Stimulated activated CD4-positive, alpha-beta T cell treated with anti-CD3 and anti-CD28 coated beads, Interleukin-2, amount 100 ng/mL, for 24 hours (primary cell): ENCODE results near the gene GOLGA6D.
"Not testable (repeated sequence)": the region's sequence is repeated elsewhere in the genome, so short reads cannot be mapped to it uniquely, and the experiment has no call there.

Source experiments
- DNase-seq, 2 donors: peaks; one replicate each; pipeline ENCODE4 v3.0.0-alpha.2; 2020

The GOLGA6D gene

GRCh38 chr15:75282572-75282971 lies at the start of gene GOLGA6D:
GOLGA6D (plus strand) TSS chr15:75282835; CDS start chr15:75282876, 41 bp downstream.
- DNase-seq: not testable (repeated sequence)

- no peak for DNase-seq
Measured at GRCh38 chr15:75233504-75234190, 49.0 kb upstream of the GOLGA6D start.

- DNase-seq: no peak
Measured at GRCh38 chr15:75234191-75234810, 48.3 kb upstream of the GOLGA6D start.

- DNase-seq: no peak
Measured at GRCh38 chr15:75235051-75235673, 47.5 kb upstream of the GOLGA6D start.

- DNase-seq: no peak
Measured at GRCh38 chr15:75235760-75236729, 46.6 kb upstream of the GOLGA6D start.

- no peak for DNase-seq
Measured at GRCh38 chr15:75237316-75237982, 45.2 kb upstream of the GOLGA6D start.

GRCh38 chr15:75238150-75238549 lies 44.5 kb upstream of the GOLGA6D start:
- no peak for DNase-seq

GRCh38 chr15:75245741-75246140 lies 36.9 kb upstream of the GOLGA6D start:
- not testable (repeated sequence) for DNase-seq

GRCh38 chr15:75248991-75249390 lies 33.6 kb upstream of the GOLGA6D start:
- DNase-seq: not testable (repeated sequence)

- no peak for DNase-seq
Measured at GRCh38 chr15:75249726-75250125, 32.9 kb upstream of the GOLGA6D start.

- DNase-seq: not testable (repeated sequence)
Measured at GRCh38 chr15:75251343-75251742, 31.3 kb upstream of the GOLGA6D start.

GRCh38 chr15:75252285-75252684 lies 30.4 kb upstream of the GOLGA6D start:
- DNase-seq: not testable (repeated sequence)

- DNase-seq: not testable (repeated sequence)
Measured at GRCh38 chr15:75258034-75258433, 24.6 kb upstream of the GOLGA6D start, which contains the start of gene GOLGA6C. GOLGA6C (plus strand) TSS chr15:75258334; CDS start chr15:75258599, 265 bp downstream.

- DNase-seq: not testable (repeated sequence)
Measured at GRCh38 chr15:75258620-75259343, 23.9 kb upstream of the GOLGA6D start.

- not testable (repeated sequence) for DNase-seq
Measured at GRCh38 chr15:75259873-75260272, 22.8 kb upstream of the GOLGA6D start.

GRCh38 chr15:75273751-75274359 lies 8.8 kb upstream of the GOLGA6D start:
- not testable (repeated sequence) for DNase-seq

GRCh38 chr15:75274509-75275107 lies 8.0 kb upstream of the GOLGA6D start:
- DNase-seq: peak; percentile 63 to 83

- DNase-seq: not testable (repeated sequence)
Measured at GRCh38 chr15:75275617-75276016, 7.0 kb upstream of the GOLGA6D start.

GRCh38 chr15:75278497-75278896 lies 4.1 kb upstream of the GOLGA6D start:
- DNase-seq: not testable (repeated sequence)

GRCh38 chr15:75284152-75284551 lies 1.5 kb downstream of the GOLGA6D start:
- not testable (repeated sequence) for DNase-seq
